ENCODE measurements around the gene PTGR3.
A peak's percentile ranks its signal among the peaks of the same experiment; 100 is the strongest.

The PTGR3 gene

DNA sequence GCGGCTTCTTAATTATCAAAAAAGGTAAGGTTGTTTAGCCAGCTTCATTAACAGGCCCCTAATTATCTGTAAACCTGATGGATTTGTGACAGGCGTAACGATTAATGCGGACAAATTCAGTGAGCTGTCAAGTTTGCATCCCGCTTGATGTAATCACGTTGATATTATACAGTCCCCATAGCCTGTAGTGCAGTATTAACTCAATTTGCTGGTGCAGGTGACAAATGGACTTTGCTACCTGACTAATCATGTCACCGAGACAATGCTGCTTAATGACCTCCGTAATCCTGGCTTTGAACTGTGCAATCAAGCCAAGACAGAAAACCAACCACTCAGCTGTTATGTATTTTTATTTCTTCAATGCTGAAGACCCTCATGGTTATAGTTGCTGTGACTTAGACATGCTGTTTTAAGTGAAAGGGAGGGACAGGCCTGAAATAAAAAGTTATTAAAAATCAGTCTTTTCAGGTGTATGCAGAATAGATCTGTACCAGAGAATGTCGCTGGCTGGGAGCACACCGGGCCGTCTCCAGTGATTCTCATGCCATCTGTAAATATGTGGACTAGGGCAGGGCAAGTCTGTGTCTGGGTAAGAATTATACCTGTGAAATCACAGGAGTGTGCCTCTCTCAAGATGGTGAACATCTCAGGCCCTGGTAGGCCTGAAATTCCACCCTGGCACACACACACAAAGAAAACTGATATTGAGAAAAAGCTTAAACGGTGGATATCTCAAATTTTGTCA is 6.0 kb upstream of the PTGR3 start:
- no peak for DNase-seq (ENCODE audit: low spot score)

DNA sequence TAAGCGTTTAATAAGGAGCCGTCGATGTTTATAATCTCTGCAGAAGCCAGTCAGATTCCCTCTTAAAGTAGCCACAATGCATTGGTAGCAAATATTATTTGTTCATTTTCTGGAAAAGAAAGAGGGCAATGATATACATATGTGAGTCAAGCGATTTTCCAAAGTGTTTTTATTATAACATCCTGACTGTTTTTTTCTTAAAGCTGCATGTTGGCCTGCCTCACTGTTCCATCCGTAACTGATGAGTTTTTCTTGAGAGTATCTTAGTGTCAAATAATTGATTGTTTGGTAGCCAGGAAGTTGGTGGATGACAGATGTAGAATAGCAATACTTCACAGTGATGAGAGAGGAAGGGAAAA is 5.4 kb upstream of the PTGR3 start:
- DNase-seq (ENCODE audit: low spot score) = no peak

DNA sequence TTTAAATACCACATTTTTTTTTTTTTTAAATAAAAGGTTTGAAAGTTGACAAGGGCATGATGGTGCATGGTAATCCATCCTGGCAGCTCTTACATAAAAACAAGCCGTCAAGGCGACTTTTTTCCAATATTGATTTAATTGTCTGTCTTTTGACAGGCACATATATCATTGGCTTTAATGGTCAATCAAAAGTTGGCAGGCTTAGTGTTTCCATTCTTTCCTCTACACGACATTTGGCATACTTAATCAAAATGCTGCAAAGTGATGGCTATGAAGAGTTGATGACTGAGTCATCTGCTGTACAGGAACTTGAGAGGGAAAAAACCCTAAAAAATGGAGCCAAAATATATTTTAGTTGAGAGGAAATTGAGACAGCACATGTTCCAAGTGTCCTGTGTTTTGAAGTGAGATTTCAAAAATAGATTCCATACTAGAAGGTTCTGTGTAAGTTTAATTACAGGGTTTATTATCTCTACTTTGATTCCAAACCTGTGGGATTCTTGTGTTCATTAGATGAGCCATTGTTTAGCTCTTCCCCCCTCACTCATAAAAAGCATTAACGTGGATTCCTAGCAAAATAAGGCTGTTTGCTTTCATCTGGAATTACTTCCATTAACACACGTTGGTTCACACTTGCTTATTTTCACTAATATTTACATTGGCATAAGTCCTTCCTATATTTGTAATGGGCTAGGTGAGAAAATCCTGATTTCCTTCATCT is 4.8 kb upstream of the PTGR3 start:
- DNase-seq (ENCODE audit: low spot score) = no peak

- no peak for DNase-seq (ENCODE audit: low spot score)
Measured at GRCh38 chr18:75212751-75213090, 3.8 kb upstream of the PTGR3 start.

- no peak for DNase-seq (ENCODE audit: low spot score)
Measured at GRCh38 chr18:75211953-75212750, 3.2 kb upstream of the PTGR3 start.

- DNase-seq (ENCODE audit: low spot score) = no peak
Measured at GRCh38 chr18:75211626-75211952, 2.6 kb upstream of the PTGR3 start.

DNA sequence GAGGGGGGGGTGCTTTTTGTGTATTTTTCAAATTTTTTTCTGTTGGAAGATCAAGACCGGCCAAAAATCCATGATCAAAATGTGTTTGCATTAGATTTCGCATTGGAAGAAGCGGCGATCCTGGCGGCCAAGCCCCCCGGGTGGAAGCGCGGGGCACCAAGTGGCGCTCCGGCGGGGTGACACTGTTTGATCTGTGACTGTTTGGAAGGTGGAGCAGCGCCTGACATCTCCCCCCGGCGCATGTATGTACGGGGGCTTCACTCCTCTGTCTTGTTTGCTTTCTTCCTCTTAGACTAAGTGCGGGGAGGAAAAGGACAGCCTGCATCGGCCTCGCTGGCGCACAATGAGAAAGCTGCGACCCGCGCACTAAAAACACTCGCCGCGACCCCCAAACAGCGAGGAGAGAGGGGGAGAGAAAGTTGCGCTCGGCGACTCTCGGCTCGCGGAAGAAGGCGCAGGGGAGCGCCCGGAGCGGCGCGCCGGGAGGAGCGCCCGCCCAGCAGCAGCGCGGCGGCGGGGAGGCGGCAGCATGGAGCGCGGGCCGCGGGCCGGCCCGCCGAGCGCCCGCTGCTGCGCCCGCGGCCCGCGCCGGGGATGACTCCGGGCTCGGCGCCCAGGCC is 2.2 kb upstream of the PTGR3 start:
- no peak for DNase-seq (ENCODE audit: low spot score)

GRCh38 chr18:75210274-75211001 is 1.5 kb upstream of the PTGR3 start, which contains the start of gene TSHZ1:
TSHZ1 (plus strand) TSS chr18:75210797; CDS start chr18:75211877, 1,080 bp downstream.
- peak; percentile 20 for DNase-seq (ENCODE audit: low spot score)

DNA sequence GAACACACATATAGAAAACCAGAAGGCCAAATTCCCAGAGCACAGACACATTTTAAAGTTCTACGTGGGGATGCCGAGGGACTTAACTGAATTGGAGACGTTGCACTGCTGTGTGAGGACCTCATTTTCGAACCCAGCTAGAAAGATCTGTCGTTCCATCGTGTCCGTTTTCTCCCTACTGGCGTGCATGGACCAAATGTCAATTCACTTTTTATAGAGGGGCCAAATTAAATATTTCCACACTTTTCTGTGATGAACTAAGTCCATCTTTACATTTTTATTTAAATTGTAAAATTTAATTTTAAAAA is 966 bp upstream of the PTGR3 start:
- DNase-seq (ENCODE audit: low spot score) = peak; percentile 13

GRCh38 chr18:75208836-75209128 is 157 bp downstream of the PTGR3 start:
- no peak for DNase-seq (ENCODE audit: low spot score)

GRCh38 chr18:75208155-75208835 is 644 bp downstream of the PTGR3 start:
- no peak for DNase-seq (ENCODE audit: low spot score)

- DNase-seq (ENCODE audit: low spot score) = no peak
Measured at GRCh38 chr18:75207310-75208154, 1.4 kb downstream of the PTGR3 start.

- no peak for DNase-seq (ENCODE audit: low spot score)
Measured at GRCh38 chr18:75206452-75207309, 2.3 kb downstream of the PTGR3 start.

GRCh38 chr18:75205514-75206132 is 3.3 kb downstream of the PTGR3 start:
- DNase-seq (ENCODE audit: low spot score) = no peak

DNA sequence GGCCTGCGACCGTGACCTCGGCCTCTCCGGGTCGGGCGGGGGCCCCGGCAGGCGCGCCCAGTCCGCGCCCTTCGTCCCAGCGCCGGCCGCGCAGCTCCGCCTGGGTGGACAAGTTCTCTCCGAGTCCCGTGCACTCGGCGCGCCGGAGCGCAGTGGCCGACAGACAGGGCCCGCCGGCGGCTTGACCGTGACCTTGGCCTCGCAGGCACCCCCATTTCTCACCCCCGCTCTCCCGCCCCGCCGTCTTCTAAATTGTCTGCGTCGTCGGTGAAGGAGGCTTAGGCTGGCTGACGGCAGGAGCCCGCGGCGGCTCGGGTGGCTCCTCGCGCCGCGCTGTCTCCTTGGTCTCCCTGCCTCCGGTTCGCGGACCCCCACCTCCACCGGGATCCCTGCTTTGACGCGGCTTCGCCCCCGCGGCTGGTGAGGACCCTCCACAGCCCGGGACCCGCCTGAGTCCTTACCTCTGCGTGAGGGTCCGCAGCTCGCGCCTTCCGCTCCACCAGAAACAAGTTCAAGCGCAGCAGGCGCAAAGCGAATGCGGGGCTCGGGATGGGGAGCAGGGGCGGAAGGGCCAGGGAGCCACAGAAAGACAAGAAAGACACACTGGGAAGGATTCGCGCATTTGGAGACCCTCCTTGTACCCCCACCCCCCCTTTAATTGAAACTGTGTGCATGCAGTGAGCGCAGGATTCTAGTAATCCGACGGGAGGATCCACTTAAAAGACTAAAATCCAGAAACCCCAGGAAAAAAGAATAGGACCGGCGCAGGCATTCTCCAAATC is 4.0 kb downstream of the PTGR3 start:
- DNase-seq (ENCODE audit: low spot score) = no peak

DNA sequence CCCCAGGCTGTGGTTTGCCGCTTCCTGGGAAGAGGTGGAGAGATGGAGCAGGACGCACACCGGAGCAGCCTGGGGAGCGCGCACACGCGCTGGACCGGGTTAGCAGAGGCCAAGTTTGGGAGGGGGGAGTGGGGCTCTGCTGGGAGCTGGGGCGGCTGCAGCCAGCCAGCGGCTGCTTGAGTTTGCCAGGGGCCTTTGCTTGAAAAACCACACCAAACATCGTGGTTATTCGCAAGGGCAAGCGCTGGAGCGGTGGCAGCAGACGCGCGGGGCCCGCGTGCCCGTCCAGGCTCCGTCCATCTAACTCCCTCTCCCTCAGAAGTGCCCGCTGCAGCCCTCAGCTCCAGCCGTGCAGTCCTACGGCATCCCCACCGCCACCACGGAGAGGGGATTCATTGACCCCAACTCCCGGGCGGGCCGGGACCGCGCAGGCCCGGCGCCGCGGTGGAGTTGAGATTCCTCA is 4.6 kb downstream of the PTGR3 start:
- DNase-seq (ENCODE audit: low spot score) = no peak

DNA sequence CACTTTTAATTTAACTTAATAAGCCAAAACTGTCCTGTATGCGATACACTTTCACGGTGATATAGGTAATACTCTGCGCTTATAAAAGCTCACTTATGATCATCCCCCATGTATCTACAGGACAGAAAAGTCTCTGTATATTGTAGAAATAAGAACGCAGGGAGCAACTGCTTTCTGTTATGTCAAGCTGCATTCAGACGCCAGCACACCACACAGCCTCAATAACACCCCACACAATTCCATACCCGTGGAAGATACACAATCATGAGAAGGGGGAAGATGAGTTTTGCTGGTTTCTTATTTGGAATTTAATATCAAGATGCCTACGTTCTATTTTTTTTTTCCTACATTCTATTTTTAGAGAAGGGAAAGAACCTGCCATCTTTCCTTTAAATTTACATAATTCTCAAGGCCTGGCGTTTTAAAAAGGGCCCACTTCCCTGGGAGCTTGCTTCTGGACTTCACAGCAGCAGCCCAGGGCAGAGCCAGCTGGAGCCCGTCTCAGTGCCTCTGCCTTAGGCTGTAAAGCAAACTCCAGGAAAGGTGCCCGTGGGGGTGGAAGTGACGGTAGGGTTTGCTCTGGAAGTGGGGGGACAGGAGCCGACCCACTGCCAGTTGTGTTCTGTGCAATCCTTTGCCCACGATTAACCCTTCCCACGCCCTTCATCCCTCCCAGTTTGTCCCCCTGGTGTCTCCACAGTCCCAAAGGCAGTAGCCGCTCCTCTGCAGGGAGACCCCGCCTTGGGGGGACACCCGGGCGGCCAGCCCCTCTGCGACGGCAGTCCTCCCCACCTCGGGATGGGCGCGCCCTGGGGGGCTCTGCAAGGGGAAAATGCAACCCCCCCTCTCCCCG is 5.3 kb downstream of the PTGR3 start:
- no peak for DNase-seq (ENCODE audit: low spot score)
